Measurements from ENCODE around the gene SETD3.

DNA sequence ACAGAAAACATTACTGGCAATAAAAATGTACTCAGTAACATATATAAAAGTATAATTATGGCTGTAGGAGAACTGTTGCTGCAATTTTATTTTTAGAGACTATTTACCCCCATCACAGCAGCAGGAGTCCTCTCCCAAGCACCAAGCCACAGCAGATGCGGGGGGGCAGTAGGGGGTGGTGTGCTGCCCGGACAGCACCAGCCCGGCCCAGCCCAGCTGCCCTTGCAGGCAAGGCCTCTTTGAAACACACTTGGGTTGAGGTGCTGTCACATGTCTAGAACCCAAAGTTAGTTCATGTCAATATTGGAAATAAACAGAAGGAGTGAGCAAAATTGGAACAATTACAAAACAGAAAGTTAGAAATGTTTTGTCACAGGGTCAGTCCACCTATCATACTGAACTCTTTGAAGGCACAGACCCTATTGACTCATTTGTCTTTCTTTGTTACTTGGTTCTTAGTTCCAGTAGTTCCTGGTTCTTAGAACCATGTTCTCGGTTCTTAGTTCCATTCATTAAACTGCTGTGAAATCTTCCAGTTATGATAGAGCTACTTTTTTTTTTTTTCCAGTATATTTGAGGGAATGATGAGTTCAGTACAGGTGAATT is 23.3 kb upstream of the SETD3 start:
- TF ChIP-seq CTCF (IDR thresholded peaks at IDR 0.05) = no peak
- no peak for TF ChIP-seq POLR2A (IDR thresholded peaks at IDR 0.05)

Measured in right lobe of liver (tissue), 4 donors.